ENCODE results near the gene PIP4K2A.

- TF ChIP-seq TARDBP (IDR thresholded peaks at IDR 0.05) (no peak), BHLHE40 (IDR thresholded peaks at IDR 0.05; ENCODE audit: borderline replicate concordance) (no peak), ARNT (IDR thresholded peaks at IDR 0.05) (no peak), SP1 (IDR thresholded peaks at IDR 0.05) (no peak)
These were observed 4.1 kb downstream of the PIP4K2A start for GRCh38 chr10:22710139-22710745.

All from HEK293T (cell line).